CD4-positive, alpha-beta T cell treated with Interleukin-2 at 100 ng/mL for 4 hours (primary cell): ENCODE data around the gene RBM33.

ENCODE experiments used
- DNase-seq: peaks from one replicate; pipeline ENCODE4 v3.0.0-alpha.2; 2020; ENCODE audit warnings: low spot score

The RBM33 gene

DNA sequence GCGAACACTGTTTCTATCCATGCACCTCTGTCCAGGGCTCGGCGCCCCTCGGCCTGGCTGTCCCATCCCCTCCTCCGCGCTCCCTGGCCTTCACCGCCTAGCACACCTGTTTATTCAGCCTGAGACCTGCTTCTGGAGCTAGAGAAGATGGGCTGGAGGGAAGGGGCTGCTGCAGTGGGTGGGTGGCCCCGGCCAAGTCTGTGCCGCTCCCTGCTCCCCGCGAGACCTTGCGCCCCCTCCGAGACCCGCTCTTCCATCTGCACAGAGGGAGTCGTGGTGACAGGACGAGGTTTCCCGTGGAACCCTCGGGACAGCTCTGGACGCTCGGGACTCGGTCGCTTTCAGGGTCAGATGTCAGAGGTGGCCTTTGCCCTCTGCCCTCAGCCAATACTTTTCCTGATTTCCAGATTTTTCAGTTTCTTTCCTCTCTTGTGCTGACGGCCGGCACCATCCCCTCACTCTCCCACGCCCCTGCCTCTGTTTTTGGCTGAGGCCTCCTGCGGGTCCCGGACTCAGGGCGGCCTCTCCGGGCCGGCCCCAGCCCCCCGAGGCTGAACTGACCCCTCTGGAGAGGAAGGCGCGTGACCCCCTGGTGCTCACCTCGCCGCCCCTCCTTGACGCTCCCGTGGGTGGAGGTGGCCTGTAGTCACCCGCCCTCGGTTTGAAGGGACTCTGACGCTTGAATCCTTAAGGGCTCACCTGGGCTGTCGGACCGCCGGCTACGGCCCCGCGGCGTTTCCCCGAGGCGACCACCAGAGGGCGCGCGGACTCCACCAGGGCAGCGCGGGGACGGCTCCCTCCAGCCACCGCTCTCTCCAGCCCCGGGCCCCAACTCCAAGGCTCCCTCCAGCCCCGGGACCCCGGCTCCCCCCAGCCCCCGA lies 152.2 kb downstream of the RBM33 start:
- peak; percentile 61 for DNase-seq

DNA sequence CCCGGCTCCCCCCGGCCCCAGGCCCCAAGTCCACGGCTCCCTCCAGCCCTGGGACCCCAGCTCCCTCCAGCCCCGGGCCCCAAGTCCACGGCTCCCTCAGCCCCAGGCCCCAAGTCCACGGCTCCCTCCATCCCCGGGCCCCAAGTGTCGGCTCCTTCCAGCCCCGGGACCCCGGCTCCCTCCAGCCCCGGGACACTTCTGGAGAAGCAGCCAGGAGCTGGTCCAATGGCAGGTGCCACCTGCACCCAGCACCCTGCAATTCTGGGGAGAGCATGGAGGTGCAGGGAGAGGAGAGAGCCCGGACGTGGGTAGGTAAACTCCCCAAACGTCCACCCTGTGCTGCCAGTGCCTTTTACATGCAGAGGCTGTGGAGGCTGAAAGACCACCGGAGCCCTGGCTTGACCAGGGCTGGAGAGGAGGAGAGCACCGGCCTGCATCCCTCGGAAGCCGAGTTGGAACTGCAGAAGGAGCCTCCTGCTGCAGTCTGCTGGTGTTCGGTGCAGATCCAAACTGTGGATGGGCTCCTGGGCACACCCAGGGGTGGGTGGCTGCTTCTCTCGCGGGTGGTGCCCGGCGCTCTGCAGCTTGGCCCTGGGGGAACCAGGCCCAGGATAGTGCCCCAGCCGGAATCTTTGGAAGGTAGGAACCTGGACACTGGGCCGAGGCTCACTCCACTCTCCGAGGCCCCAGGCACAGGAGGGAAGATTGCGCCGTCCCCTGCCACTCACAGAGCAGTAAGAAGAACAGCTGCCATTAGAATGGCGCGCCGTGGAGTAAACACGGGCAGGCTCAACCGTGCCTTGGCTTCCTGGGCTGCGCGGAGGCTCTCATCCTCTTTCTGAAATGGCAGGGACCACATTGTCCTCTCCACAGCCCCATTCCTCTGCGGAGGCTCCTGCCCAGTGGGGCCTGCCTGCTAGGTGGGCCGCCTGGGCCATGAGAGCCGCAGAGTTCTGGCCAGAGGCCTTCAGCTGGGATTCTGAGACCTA lies 153.1 kb downstream of the RBM33 start:
- DNase-seq: no peak

DNA sequence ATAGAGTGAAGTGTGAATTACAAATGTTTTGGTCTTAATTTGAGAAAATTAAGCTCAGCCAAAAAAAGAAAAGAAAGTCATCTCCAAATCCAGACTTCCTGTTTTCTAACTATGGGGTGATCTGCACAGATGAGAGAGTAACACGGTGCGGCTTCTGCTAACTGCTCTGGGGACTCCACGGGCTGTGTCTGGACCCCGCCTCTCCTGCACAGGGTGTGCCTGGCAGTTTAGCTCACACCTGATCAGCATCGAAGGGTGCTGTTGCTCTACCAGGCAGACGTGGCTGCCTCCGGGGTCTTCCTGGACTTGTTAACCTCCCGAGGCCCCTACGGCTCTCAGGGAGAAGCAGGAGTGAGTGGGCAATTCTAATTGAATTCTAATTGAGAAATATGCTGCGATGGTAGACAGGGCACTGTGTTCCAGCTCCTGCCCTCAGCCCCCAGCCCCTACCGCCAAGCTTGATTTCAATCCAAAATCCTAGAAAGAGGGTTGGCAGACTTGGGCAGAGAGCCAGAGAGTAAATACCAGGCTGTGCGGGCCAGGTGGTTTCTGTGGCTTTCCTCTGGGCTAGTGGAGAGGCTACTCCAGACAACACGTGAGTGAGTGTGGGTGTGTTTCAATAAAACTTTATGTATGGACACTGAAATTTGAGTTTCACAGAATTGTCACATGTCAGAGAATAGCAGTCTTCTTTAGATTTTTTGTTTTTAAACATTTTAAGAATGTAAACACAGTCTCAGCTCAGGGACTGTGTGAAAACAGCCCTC lies 154.4 kb downstream of the RBM33 start:
- DNase-seq: no peak

DNA sequence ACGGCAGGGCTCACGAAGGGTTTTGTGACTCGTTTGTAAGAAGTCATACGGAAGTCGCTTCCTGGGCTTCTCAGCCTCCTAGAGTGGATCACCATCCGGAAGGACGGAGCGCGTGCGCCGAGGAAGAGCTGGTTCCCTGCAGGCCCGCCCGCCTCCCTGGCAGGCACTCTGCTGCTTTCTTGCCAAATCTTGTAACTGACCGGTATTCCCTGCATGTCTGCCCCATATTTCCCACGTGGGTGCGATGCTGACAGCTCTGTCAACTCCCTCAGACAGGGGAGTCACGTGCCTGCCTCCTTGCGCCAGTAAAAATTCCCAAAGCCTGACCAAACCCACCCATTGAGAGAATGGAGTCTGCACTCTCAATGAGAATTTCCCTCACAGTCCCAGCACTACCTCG lies 155.1 kb downstream of the RBM33 start:
- no peak for DNase-seq

DNA sequence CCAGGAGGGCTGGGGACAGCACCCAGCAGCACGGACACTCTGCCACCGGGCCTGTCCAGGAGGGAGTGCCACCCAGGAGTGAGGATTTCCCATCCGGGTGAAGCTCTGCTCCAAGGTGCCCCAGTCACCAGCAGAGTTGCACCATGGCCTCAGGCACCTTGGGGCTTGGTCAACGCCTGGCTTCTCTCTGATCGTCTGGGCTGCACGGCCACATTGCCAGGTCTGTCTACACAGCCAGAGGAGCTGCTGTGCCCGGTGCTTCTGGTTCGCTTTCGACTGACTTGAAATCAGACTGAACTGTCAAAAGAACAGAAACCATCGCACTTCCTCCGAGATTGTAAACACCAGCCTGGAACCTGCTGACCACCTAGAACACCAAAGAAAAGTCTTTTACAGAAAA lies 155.8 kb downstream of the RBM33 start:
- DNase-seq: no peak

DNA sequence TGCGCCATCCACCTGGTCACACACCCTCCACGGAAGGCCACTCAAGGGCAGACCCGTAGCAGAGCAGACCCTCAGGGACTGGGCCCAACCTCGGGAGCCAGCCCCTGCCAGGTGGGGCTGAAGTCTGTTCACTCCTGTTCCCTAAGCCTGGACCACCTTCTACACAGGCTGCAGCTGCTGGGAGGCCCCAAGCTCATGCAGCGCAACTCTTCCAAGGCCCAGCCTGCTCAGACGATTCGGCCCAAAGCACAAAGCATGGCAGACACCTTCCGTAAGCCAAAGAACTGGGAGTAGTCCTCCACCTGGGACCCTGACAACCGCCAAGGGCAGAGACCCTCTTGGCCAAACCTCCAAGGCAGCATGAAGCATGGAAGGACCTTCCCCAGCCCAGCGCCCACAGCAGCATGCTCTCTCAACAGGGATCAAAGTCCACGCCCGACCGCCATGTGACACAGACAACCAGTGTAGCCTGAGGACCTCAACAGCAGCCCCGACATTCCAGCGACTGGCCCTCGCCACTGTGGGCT lies 156.3 kb downstream of the RBM33 start:
- no peak for DNase-seq

DNA sequence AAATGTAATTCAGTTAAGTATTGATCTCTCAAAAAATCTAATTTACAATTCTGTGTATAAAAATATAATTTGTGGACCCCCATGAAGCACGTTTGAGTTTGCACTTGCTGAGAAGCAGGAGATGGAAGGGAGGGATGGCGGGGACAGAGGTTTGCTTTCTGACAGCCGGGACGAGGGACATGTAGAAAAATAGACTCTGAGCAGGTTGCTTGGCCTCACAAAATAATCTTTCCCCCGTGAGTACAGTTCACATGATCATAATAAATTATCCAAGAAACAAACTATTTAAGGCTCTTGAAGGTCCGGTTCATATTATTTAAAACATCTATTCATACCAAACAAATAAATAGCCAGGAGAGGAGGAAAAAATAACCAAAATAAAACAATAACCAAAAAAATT lies 157.8 kb downstream of the RBM33 start:
- DNase-seq: no peak

DNA sequence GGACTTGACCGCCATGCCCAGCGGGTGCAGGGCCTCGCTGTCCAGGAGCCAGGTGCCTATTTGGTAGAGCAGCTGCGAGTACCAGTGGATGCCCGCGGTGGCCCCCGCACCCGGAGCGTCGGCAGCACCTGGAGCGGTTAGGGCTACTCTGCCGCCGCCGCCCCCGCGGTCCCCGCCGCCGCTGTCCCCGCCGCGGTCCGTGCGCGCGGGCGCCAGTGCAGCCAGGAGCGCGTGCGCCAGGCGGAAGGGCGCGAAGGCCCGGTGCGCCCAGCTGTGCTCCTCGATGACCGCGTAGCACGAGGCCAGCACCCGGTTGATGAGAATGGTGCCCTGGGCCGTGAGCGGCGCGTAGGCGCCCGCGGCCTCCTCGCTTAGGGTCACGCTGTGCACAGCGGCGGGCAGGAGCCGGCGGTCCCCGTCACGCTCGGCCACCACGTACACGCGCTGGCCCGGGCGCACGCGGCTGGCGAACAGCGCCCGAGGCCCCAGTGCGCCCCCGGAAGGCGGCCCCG lies 158.5 kb downstream of the RBM33 start:
- no peak for DNase-seq

DNA sequence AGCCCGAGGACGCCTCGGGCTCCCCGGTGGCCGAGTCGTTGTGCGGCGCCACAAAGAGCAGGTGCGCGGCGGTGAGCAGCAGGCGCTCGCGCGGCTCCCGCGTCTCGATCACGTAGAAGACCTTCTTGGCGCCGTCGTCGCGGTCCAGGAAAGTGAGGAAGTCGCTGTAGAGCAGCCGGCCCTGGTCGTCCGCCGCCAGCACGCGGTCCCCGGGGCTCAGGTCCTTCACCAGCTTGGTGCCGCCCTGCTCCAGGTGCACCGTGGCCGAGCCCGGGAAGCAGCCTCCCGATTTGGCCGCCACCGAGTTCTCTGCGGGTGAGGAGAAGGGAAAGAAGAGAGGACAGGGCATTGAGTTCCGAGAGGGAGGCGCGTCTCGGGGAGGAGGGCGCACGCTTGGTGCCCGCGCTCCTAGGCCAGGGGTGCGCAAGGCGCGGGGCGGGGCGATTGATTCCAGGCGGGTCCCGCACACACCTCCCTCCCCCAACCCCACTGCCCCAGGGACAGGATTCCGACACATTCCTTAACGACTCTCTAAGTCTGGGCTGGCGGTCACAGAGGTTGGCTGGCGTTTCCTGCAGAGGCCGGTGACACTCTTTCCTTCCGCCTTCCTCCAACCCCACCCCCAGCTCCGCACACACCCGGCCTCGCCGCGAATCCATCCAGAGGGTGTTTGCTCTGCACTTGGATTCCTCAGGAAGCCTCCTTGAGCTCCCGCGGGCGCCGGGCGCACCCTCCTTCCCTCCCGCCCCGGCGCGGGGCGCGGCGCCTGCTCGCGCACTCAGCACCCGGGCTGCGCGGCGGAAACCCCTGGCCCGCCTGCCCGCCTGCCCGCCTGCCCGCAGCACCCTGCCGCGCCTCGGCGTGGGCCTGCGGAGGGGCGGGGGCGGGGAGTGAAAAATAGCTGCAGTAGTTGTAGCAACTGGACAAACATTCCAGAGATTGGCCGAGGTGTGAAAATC lies 159.2 kb downstream of the RBM33 start:
- no peak for DNase-seq

DNA sequence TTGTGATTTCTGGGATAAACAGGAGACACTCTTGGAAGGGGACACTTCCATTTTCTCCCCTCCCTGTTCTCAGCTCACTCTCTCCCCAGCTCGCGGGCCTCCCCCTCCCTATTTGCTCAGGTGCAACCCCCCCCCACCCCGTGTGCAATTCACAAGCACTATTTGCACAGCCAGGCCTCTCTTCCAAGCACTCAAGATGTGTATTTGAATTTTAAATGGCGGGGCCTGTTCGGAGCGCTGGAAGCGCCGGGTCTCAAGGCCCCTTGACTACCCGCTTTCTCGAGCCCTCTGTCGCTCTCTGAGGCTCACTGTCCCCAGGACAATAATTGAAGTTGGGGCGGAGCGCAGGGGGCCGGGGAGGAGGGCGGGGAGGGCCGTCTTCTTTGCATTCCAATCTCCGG lies 160.0 kb downstream of the RBM33 start:
- no peak for DNase-seq

DNA sequence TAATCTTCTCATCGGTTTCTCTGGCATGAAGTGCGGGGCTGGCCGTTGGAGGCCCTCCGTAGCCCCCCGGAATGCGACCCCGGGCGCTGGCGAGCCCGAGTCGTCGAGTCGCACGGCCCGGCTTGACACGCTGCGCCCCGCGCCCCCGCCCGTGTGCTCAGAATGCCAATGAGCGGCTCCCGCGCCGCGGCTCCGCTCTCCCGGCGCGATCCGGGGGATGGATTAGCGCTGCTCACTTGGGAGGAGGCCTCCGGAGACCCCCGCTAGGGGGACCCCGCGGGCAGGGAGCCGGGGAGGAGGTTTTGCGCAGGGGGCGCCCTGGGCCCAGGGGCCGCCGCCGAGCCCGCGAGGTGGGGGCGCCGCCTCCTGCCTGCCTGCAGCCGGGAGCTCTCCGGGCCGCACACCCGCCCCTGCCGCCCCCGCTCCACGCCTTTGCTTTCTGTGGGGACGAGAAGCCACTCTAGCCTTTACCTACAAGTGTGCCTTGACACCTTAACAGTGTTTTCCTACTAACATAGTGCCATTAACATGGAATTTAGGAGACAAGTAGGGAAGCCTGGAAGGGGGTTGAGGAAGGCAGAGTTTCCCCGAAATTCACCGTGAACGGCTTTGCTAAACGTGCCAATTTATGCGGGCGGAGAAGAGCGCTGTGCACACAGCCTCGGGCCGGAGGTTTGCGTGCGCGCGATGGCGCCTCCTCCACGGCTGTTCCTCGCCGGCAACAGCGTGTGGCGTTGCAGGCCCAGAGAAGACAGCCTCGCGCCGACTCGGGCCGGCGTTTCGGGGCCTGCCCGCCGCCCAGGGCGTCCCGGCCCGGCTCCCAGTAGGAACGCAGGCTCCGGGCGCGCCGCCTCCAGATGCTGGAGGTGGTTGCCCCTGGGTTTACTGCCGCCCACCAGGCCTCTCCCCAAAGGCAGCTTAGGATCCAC lies 160.7 kb downstream of the RBM33 start:
- DNase-seq: peak; percentile 12

DNA sequence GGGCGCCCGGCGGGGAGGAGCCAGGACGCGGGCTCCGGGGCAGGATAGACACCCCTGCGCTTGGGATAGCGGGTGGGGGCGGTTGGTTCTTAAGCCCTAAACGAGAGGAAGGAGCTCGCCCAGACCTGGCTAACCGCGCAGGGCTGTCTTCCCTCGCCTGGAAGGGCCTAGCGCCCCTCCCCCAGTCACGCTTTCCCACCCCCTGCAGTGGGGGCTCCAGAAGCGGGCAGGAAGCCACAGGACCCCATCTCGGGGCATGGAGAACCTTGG lies 161.3 kb downstream of the RBM33 start:
- no peak for DNase-seq

DNA sequence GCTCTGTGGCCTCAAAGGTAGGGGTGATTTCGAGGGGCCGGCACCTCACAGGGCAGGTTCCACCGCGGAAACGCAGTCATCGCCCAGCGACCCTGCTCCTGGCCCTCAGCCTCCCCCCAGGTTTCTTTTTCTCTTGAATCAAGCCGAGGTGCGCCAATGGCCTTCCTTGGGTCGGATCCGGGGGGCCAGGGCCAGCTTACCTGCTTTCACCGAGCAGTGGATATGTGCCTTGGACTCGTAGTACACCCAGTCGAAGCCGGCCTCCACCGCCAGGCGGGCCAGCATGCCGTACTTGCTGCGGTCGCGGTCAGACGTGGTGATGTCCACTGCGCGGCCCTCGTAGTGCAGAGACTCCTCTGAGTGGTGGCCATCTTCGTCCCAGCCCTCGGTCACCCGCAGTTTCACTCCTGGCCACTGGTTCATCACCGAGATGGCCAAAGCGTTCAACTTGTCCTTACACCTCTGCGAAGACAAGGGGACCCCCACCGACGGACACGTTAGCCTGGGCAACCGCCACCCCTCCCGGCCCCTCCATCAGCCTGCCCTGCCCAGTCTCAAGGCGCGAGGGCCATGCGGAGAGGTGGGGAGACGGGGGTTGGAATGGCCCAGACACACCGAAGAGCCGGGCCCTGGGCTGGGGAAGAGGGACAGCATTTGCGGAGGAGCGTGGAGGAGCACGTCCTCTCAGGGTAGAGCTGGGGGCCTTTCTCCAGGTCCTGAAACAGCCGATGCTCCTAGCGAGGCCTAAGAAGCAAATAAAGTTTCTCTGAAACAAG lies 161.8 kb downstream of the RBM33 start:
- no peak for DNase-seq

DNA sequence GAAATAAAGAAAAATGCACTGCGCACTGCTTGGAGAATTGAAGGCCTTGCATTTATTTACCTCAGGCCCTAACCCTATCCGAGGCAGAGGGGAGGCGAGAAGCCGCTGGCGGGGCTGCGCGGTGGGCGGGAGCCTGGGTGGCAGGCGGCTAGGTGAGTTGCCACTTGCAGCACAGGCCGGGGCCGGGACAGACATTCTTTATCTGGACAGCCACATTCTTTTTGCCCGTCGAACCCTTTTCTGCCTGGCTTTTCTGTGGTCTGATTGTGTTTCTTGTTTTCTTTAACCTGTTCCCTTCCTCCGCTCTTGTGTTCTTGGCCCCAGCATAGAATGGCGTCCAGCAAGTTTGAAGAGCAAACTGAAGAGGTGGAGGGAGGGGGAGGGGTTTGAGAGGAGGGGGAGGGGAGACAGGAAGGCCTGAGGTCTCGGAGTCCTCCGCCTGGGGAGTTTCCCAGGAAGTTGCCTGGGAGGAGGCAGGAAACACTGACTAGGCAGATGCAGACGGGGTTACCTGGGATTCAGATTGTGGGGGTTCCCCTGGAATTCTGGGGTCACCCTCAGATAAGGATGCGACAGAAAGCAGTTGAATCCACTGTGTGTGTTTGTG lies 162.7 kb downstream of the RBM33 start:
- no peak for DNase-seq

DNA sequence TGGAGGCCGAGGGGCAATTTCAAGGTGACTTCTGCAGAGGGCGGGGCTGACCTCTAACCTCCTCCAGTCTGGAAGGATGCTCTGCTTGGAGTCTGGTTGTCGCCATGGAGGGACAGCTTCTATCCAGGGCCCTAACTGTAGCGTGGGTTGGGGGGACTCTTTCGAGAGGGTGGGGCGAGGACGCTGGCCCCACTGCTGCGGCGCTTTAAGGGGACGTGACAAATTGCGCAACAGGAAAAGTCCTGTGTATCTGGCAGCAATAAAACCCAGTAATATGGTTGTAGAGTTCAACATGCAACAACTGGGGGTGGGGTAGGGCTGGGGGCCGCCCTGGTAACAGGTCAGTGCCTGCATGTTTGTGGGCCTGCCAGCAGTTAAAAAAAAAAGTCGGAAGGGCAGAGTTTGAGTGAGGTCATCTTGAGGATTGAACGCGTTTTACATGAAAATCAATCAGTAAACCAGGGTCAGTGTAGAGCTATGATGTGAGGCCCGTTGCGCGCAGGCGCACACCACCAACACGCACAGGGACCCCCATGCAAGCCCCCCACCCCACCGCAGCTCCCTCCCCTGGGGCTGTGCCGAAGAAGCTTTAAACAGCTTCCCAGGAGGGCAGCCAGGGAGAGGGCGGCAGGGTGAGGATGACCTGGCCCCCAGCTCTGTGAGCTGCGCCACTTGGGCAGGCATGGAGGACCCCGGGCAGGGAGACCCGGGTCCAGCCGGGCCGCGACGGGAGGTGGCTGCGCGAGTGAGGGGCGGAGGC lies 163.5 kb downstream of the RBM33 start:
- no peak for DNase-seq

DNA sequence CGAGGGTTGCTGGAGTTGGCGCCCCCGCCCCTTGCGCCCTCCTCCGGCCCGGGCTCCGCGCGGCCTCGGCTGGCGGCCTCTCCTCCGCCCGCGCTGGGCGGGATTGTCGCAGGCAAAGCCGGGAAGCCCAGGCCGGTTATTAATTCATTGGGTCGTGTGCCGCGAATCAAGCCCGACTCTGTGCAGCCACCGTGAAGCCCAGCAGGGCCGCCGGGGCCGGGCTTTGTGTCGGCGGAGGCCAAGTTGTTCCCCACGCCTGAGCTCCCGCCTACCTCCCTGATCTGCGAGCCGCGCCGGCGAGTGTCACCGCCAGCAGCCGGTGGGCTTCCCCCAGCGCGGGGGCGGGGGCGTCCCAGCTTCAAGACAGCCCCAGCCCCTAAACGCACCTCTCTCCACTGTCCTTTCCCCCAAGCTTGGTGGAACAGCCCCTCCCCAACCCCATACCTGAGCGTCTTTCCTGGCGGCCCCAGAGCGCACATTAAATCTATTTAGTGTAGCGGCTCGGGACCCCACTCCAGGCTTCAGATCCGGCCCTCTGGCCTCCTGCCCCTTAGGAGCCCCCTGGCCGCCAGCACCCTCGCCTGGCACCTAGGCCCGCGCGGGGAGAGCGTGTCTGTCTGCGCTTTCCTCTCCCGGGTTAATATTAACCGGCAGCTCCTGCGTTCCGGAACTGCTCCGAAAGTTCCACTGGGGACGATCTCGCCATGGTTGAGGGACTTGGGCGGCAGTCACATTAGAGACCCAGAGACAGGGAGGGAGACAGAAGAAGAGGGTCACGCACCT lies 164.3 kb downstream of the RBM33 start:
- no peak for DNase-seq
